IPS DF 4.7 (cell line): ENCODE measurements around the gene LEMD1.

ENCODE experiments used
- DNase-seq: peaks from one replicate; pipeline ENCODE4 v3.0.0-alpha.2; 2013; ENCODE audit warnings: low spot score; ENCODE audit errors: extremely low read depth

The LEMD1 gene

GRCh38 chr1:205335692-205336091, 86.2 kb downstream of the LEMD1 start:
- DNase-seq = no peak

DNA sequence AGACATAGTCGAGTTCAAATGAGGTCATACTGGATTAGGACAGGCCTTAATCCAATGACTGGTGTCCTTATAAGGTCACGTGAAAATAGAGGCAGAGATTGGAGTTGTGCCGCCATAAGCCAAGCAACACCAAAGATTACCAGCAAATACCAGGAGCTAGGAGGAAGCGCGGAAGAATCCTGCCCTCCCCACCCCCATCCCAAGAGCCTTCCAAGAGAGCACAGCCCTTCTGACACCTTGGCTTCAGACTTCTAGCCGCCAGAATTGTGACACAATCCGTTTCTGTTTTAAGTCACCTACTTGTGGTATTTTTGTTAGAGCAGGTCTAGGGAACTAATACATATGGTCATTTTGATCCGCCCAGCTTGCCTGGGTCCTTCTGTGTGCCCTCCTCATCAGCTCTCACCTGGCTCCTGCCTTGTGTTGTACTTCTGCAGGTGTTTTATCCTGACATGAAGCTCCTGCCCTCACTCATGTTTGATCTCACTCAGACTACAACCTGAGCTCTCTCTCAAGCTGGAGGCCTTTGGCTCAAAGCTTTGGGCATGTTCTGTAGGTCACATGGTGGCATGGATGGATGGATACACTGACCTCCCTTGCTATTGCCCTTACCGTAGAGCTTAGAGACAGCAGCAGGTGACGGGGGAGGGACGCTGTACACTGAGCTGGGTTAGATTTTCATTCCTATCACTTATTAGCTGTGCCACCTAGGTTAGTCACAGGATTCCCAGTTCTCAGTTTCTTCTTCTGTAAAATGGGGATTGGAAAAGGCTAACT, 89.7 kb downstream of the LEMD1 start:
- no peak for DNase-seq
